GM21576 (cell line): ENCODE measurements around the gene BHLHE23.
A peak's percentile ranks its signal among the peaks of the same experiment; 100 is the strongest.

Experiments used
- ATAC-seq: cut with Tn5 transposase; IDR thresholded peaks from one replicate; pipeline ENCODE4 v1.9.1; 2021; ENCODE audit warnings: mild to moderate bottlenecking, moderate library complexity; ENCODE audit not compliant: unreplicated experiment

The BHLHE23 gene

GRCh38 chr20:62993856-62994494 is 12.8 kb downstream of the BHLHE23 start:
- no peak for ATAC-seq

- no peak for ATAC-seq
Observed at GRCh38 chr20:62991863-62992262, 14.9 kb downstream of the BHLHE23 start.

GRCh38 chr20:62991196-62991807 is 15.5 kb downstream of the BHLHE23 start:
- no peak for ATAC-seq

- ATAC-seq, result no peak
Observed at GRCh38 chr20:62990306-62990825, 16.4 kb downstream of the BHLHE23 start.

- ATAC-seq, result no peak
Observed at GRCh38 chr20:62989201-62989601, 17.6 kb downstream of the BHLHE23 start.

- ATAC-seq, result no peak
Observed at GRCh38 chr20:62987114-62987513, 19.6 kb downstream of the BHLHE23 start.

- ATAC-seq, result no peak
Observed at GRCh38 chr20:62986257-62986800, 20.4 kb downstream of the BHLHE23 start.

GRCh38 chr20:62985444-62985778 is 21.4 kb downstream of the BHLHE23 start:
- no peak for ATAC-seq

- ATAC-seq, result no peak
Observed at GRCh38 chr20:62984666-62985443, 21.9 kb downstream of the BHLHE23 start.

DNA sequence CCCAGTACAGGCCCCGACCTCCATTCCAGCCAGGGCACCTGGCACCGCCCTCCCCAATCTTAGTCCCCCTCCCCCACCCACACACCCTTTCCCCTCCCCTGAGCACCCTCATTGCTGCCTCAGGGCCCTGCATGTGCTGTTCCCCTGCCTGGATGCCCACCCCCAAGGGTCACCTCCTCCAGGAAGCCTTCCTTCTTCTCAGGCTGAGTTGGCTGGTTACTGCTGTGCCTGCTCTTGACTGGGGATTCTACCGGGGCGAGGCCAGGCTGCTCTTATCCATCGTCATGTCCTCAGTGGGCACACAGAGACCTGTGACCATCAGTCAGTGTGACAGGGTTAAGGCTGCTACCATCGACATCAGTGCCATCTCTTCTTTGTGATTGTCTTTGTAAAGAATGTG is 23.6 kb downstream of the BHLHE23 start:
- ATAC-seq, result no peak

DNA sequence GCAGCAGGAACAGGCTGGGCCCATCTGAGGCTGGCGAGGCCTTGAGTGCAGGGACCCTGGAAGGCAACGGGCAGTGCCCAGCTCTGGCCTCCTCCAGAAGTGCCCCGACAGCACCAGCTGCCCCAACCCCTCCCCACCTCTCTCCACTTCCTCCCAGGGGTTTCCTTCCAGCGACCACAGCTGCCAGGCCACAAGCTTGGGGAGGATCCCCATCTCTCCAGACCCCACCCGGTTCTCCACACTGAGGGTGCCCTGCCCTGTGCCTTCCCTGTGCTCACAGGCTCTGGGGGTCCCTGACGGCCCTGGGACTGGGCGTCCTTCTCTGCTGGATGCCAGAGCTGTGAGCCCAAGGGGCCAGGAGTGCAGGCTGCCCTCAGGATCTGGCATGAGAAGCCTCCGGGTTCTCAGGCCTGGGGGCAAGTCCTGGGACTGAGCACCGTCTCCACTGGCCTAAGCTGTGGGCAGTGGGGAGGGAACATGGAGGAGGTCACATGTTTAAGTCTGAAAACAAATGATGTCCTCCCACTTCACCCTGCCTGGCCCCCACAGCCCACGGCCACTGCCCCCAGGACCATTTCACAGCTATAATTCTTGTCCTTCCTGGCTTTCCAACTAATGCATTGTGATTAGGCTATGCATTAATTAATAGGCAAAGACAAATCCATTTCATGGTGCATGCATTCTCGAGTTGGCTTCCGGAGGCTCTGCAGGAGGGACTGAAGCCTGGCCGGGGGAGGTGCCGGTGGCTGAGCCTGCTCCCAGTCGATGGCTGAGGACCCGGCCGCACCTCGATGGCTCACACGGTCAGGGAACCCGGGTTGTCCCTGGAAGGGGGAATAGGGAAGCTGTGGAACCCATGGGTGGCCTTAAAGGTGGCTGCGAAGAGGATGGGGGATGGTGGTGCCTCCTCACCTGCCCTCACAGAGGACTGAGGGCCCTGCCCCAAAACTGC is 24.4 kb downstream of the BHLHE23 start:
- no peak for ATAC-seq

- ATAC-seq, result no peak
Observed at GRCh38 chr20:62980970-62981369, 25.8 kb downstream of the BHLHE23 start.

- ATAC-seq, result no peak
Observed at GRCh38 chr20:62980380-62980960, 26.3 kb downstream of the BHLHE23 start.

DNA sequence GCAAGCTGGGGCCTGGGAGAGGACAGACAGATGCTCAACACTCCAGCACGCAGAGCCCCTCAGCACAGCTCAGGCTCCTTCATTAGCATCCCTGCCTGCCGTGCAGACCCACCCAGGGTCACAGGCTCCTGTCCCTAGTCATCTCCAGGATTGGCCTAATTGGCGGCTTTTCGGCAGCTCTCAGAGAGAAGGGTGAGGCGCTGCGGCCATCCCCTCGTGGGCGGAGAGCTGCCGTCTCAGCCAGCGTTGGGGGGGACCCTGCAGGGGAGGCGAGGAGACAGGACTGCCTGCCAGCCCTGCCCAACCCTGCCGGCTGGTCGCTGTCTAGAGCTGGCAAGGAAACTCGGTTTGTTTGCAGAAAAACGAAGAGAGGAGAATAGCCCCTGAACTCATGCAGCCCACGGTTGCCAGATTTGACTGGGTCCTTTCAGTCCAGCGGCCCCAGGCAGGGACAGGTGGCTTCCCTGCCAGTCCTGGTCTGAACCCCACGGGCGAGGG is 26.8 kb downstream of the BHLHE23 start:
- ATAC-seq, result no peak

DNA sequence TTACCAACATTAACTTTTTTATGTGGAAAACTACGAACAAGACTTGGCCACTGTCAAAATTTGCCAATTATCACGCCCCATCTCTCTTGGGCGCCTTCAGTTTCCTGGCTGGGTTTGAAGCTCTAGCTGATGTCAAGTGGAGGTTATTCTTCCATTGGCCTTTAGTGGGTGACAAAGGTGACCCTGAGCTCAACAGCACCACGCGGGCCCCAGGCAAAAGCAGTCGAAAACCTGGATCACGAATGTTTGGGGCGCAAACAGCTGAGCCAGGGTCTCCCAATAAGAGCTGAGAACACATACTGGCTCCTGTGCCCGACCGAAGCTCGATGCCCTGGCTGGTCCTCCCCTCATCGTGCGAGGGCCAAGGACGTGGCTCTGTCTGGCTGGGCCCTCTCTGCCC is 27.5 kb downstream of the BHLHE23 start:
- no peak for ATAC-seq

DNA sequence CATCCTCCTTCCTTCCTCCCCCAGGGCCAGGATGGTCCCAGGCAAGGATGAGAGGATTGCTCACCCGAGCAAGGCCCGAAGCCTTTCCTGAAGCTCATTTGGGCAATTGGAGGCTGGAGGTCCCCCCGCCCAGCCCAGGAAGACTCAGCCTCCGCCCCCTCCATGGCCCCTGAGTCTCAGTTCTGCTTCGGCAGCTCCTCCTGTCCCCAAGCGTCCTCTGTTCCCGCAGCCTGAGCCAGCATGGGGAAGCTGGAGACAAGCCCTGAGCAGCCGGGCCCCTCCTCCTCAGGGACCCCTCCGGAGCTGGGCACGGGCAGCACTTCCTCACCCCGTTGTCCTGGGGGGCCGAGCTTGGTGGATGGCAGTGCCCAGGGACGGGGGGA is 28.2 kb downstream of the BHLHE23 start:
- no peak for ATAC-seq

GRCh38 chr20:62977613-62978560 is 28.9 kb downstream of the BHLHE23 start:
- ATAC-seq, result peak; percentile 60

DNA sequence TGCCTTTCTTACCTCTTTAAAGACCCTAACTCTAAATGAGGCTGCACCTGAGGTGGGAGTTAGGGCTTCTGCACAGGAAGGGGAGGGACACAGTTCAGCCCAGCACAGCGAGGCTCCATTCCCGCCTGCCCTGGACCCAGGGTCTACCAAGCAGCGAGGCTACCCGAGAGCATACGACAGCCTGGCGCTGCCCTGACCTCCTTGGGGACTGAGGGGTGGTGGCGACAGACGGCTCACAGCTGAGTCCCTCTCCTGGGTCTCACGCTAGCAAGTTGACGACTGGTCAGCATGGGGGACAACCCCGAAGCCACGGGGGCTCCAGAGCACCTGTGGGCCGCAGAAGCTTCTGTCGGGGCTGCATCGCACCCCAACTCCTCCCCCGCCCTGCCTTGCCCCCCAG is 29.9 kb downstream of the BHLHE23 start:
- no peak for ATAC-seq
